Measurements from ENCODE around the gene UXS1.

UXS1 gene

GRCh38 chr2:106054880-106055655 is 139.0 kb downstream of the UXS1 start:
- no peak for DNase-seq (ENCODE audit: low read depth in 4 of 4, low spot score in 1 of 4)

GRCh38 chr2:106054321-106054720 is 139.8 kb downstream of the UXS1 start:
- no peak for DNase-seq (ENCODE audit: low read depth in 4 of 4, low spot score in 1 of 4)

GRCh38 chr2:106053581-106053980 is 140.5 kb downstream of the UXS1 start:
- no peak for DNase-seq (ENCODE audit: low read depth in 4 of 4, low spot score in 1 of 4)

- DNase-seq (ENCODE audit: low read depth in 4 of 4, low spot score in 1 of 4): no peak
Measured at GRCh38 chr2:106053116-106053515, 141.0 kb downstream of the UXS1 start.

- no peak for DNase-seq (ENCODE audit: low read depth in 4 of 4, low spot score in 1 of 4)
Measured at GRCh38 chr2:106044859-106045258, 149.2 kb downstream of the UXS1 start.

- no peak for DNase-seq (ENCODE audit: low read depth in 4 of 4, low spot score in 1 of 4)
Measured at GRCh38 chr2:106044021-106044420, 150.1 kb downstream of the UXS1 start.

Data from stimulated activated CD4-positive, alpha-beta T cell treated with anti-CD3 and anti-CD28 coated beads, Interleukin-1b, Interleukin-23, amount 100 ng/mL, for 24 hours (primary cell).